ENCODE data around the gene PARD3B.

DNA sequence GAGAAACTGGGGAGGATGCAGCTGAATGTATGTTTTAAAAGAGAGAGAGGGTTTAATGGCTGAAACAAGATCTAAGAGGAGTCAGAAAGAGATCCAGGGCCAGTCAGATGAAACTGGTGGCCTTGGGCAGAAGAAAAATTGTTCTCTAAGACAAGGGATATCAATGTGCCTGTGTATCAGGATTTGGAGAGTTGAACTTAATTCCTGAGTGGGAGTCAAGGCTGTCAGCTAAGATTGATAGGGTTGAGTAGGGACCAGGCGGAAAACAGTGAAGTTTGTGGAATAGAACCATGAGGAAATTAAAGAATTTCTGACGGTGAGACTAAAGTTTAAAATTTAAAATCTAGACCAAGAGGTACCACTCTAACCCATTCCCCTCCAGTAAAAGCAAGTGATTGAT is 199.2 kb downstream of the PARD3B start:
- TF ChIP-seq EZH2 (IDR thresholded peaks at IDR 0.05; ENCODE audit: low read depth, unreplicated experiment) (no peak), EZH2phosphoT487 (IDR thresholded peaks at IDR 0.05; ENCODE audit: unreplicated experiment) (no peak)
- TF ChIP-seq, protein P1, sequence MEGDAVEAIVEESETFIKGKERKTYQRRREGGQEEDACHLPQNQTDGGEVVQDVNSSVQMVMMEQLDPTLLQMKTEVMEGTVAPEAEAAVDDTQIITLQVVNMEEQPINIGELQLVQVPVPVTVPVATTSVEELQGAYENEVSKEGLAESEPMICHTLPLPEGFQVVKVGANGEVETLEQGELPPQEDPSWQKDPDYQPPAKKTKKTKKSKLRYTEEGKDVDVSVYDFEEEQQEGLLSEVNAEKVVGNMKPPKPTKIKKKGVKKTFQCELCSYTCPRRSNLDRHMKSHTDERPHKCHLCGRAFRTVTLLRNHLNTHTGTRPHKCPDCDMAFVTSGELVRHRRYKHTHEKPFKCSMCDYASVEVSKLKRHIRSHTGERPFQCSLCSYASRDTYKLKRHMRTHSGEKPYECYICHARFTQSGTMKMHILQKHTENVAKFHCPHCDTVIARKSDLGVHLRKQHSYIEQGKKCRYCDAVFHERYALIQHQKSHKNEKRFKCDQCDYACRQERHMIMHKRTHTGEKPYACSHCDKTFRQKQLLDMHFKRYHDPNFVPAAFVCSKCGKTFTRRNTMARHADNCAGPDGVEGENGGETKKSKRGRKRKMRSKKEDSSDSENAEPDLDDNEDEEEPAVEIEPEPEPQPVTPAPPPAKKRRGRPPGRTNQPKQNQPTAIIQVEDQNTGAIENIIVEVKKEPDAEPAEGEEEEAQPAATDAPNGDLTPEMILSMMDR (conservative IDR thresholded peaks at IDR 0.05; ENCODE audit: low read depth in 2 of 2): no peak
